Erythroblast (primary cell): ENCODE data around the gene GATAD2B.

ENCODE experiments used
- GATA1 ChIP-seq: IDR thresholded peaks from 2 replicates; pipeline ENCODE4 v1.6.1; 2011; ENCODE audit warnings: low read depth, mild to moderate bottlenecking, control low read depth, low read length, moderate library complexity
- POLR2A ChIP-seq: IDR thresholded peaks from 2 replicates; pipeline ENCODE4 v1.6.1; 2011; ENCODE audit warnings: mild to moderate bottlenecking, low read length

DNA sequence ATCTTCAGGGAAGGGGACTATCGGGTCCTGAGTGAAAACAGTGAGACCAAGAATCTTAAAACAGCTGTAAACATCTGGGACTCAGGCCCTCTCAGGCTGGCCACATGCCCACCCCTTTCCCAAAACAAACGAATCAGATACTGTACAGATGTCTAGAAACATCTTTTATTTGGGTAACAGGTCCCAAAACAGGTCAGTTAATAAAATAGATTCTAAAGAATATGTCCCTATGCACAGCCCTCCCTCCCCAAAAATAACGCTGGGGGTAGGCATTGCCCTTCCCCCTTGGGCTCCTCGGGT is 36.1 kb upstream of the GATAD2B start:
- TF ChIP-seq POLR2A (no peak), GATA1 (no peak)
